Measurements from ENCODE around the gene S100B.
"Not testable (repeated sequence)": the region's sequence is repeated elsewhere in the genome, so short reads cannot be mapped to it uniquely, and the experiment has no call there.

The S100B gene

DNA sequence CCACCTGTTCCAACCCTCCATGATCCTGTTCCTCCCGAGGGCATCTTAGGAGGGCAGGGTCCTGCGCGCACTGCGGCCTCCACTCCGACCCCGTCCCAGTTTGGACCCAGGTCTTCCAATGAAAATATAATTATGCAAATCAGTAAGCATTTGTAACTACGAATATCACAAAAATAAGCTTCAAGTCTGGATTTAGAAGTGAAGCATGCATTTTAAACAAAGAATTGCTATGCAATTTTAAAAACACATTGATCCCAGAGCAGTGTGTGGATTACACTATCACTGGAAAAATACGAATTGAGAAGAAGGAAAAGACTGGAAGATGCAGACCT, 31.3 kb upstream of the S100B start:
- no peak for DNase-seq (ENCODE audit: low read depth)
- no peak for TF ChIP-seq CTCF (IDR thresholded peaks at IDR 0.05; ENCODE audit: low read length, missing control alignments)

GRCh38 chr21:46635324-46636180, 30.7 kb upstream of the S100B start, which contains the start of gene PRMT2:
PRMT2 (plus strand) TSS chr21:46635674; CDS start chr21:46636952, 1,278 bp downstream.
- DNase-seq (ENCODE audit: low read depth), result peak; percentile 98
- peak within 1 kb of the TSS; percentile 99 for H3K4me3 ChIP-seq (replicated peaks; ENCODE audit: low read depth, low read length)
- TF ChIP-seq CTCF (IDR thresholded peaks at IDR 0.05; ENCODE audit: low read length, missing control alignments), result no peak

More for the DNA sequence above, 31.3 kb upstream of the S100B start:
- peak overlapping the region; percentile 99 for H3K4me3 ChIP-seq (replicated peaks; ENCODE audit: low read depth, low read length)

- peak; percentile 88 for DNase-seq (ENCODE audit: low read depth)
- peak overlapping the region; percentile 99 for H3K4me3 ChIP-seq (replicated peaks; ENCODE audit: low read depth, low read length)
- peak; percentile 26 for TF ChIP-seq CTCF (IDR thresholded peaks at IDR 0.05; ENCODE audit: low read length, missing control alignments)
These were observed 30.1 kb upstream of the S100B start for GRCh38 chr21:46634966-46635323.

DNA sequence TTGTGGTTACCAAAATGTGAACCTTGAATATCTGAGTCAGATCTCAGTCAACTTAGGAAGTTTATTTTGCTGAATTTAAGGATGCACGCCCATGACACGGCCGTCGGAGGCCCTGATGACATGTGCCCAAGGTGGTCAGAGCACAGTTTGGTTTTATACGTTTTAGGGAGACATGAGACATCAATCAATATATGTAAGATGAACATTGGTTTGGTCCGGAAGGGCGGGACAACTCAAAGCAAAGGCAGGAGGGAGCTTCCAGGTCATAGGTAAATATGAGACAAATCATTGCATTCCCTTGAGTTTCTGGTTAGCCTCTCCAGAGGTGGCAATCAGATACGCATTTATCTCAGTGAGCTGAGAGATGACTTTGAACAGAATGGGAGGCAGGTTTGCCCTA, 29.5 kb upstream of the S100B start:
- peak overlapping the region; percentile 99 for H3K4me3 ChIP-seq (replicated peaks; ENCODE audit: low read depth, low read length)
- DNase-seq (ENCODE audit: low read depth), result no peak
- no peak for TF ChIP-seq CTCF (IDR thresholded peaks at IDR 0.05; ENCODE audit: low read length, missing control alignments)

- no peak for TF ChIP-seq CTCF (IDR thresholded peaks at IDR 0.05; ENCODE audit: low read length, missing control alignments)
- DNase-seq (ENCODE audit: low read depth), result no peak
- H3K4me3 ChIP-seq (replicated peaks; ENCODE audit: low read depth, low read length), result no peak overlapping the region
These were observed 28.7 kb upstream of the S100B start for GRCh38 chr21:46633566-46633965.

GRCh38 chr21:46630915-46631314, 26.0 kb upstream of the S100B start:
- H3K4me3 ChIP-seq (replicated peaks; ENCODE audit: low read depth, low read length); DNase-seq (ENCODE audit: low read depth): not testable (repeated sequence)

- TF ChIP-seq CTCF (IDR thresholded peaks at IDR 0.05; ENCODE audit: low read length, missing control alignments), result no peak
- H3K4me3 ChIP-seq (replicated peaks; ENCODE audit: low read depth, low read length), result no peak overlapping the region
These were observed 24.0 kb upstream of the S100B start for GRCh38 chr21:46628868-46629267.

More at GRCh38 chr21:46628868-46629267, 24.0 kb upstream of the S100B start:
- no peak for DNase-seq (ENCODE audit: low read depth)

Measured in fibroblast of pulmonary artery (primary cell).